Keratinocyte (primary cell): ENCODE measurements around the gene DAPK1. TPM values are rescaled to one million over a fixed set of nuclear protein-coding genes. Genes with fewer than 3 reads are reported as not detected.

ENCODE experiments used
- DNase-seq: peaks from one replicate; pipeline ENCODE4 v3.0.0-alpha.2; 2011; ENCODE audit warnings: low read depth, missing footprints, low spot score
- FAIRE-seq: peaks from 2 replicates; lab custom pipeline; 2011; peaks lifted over from hg19 to GRCh38; lab: Jason Lieb, UNC
- H2AFZ ChIP-seq: 2 replicates; pipeline ENCODE4 v1.6.0; 2012; ENCODE audit warnings: low read length, control low read depth, inconsistent platforms; ENCODE audit not compliant: control insufficient read depth
- H3K27ac ChIP-seq: 2 replicates; pipeline ENCODE4 v1.5.1; 2011; ENCODE audit warnings: low read length; ENCODE audit not compliant: control insufficient read depth, insufficient read depth
- H3K27me3 ChIP-seq: 3 replicates; pipeline ENCODE4 v1.6.0; 2011; ENCODE audit warnings: low read length; ENCODE audit not compliant: control insufficient read depth, insufficient read depth; ENCODE audit errors: extremely low read depth
- H3K36me3 ChIP-seq, 2 experiments: 2 replicates in 1 of 2; 3 replicates in 1 of 2; pipeline ENCODE4 v1.5.1; 2011; ENCODE audit warnings: low read length in 2 of 2, mild to moderate bottlenecking in 1 of 2; ENCODE audit not compliant: control insufficient read depth in 2 of 2, insufficient read depth in 2 of 2; ENCODE audit errors: extremely low read depth in 1 of 2
- H3K4me1 ChIP-seq: 3 replicates; pipeline ENCODE4 v1.5.1; 2011; ENCODE audit warnings: low read length; ENCODE audit not compliant: control insufficient read depth, insufficient read depth; ENCODE audit errors: extremely low read depth
- H3K4me2 ChIP-seq: 3 replicates; pipeline ENCODE4 v1.6.0; 2011; ENCODE audit warnings: low read depth, low read length; ENCODE audit not compliant: control insufficient read depth, insufficient read depth; ENCODE audit errors: extremely low read depth
- H3K4me3 ChIP-seq, 3 experiments: fragments of 200-600 bp in 1 of 3; sonication (generic) in 1 of 3; 2 replicates in 2 of 3; 3 replicates in 1 of 3; pipeline ENCODE4 v1.5.1; 2011 to 2016; ENCODE audit warnings: low read length in 3 of 3, mild to moderate bottlenecking in 3 of 3, control low read depth in 2 of 3, inconsistent platforms in 1 of 3, low read depth in 1 of 3, mixed read lengths in 1 of 3, mixed run types in 1 of 3, moderate library complexity in 1 of 3; ENCODE audit not compliant: control insufficient read depth in 2 of 3, insufficient read depth in 2 of 3; ENCODE audit errors: extremely low read depth in 1 of 3
- H3K79me2 ChIP-seq: 2 replicates; pipeline ENCODE4 v1.6.0; 2012; ENCODE audit warnings: low read length; ENCODE audit not compliant: control insufficient read depth, insufficient read depth
- H3K9ac ChIP-seq: 3 replicates; pipeline ENCODE4 v1.6.0; 2011; ENCODE audit warnings: low read length; ENCODE audit not compliant: control insufficient read depth, insufficient read depth; ENCODE audit errors: extremely low read depth
- H3K9me1 ChIP-seq: 3 replicates; pipeline ENCODE4 v1.6.0; 2011; ENCODE audit warnings: low read length; ENCODE audit not compliant: control insufficient read depth, insufficient read depth; ENCODE audit errors: extremely low read depth
- H3K9me3 ChIP-seq: 2 replicates; pipeline ENCODE4 v1.5.1; 2012; ENCODE audit warnings: low read depth, low read length; ENCODE audit not compliant: control insufficient read depth
- H4K20me1 ChIP-seq: 3 replicates; pipeline ENCODE4 v1.6.0; 2011; ENCODE audit warnings: low read length; ENCODE audit not compliant: control insufficient read depth, insufficient read depth; ENCODE audit errors: extremely low read depth
- EZH2 ChIP-seq: IDR thresholded peaks from one replicate; pipeline ENCODE4 v1.6.1; 2012; ENCODE audit warnings: inconsistent platforms, mild to moderate bottlenecking, low read length, moderate library complexity
- dilution Hi-C: fragments of 300-500 bp; cut with MboI; formaldehyde crosslinking; loops from one replicate; pipeline ENCODE4 v1.7.0; 2020; ENCODE audit warnings: low sequenced_read_pairs; ENCODE audit not compliant: extremely low pct_ligation_motif_present
- polyA plus RNA-seq, 5 experiments: library from polyadenylated mRNA; depleted of rRNA in 3 of 5; stranded (reverse) in 3 of 5; stranded (forward) in 1 of 5; unstranded in 1 of 5; fragments of >200 nt; gene quantifications; 1 replicate in 1 of 5; 2 replicates in 3 of 5; 3 replicates in 1 of 5; pipeline versions ENCODE4 v1.2.1 to v1.2.3, GENCODE V29; 2011 to 2012; ENCODE audit warnings: missing spikeins in 2 of 5, low read depth in 1 of 5, low replicate concordance in 1 of 5
- TF ChIP-seq, protein P1 (sequence below), 3 experiments: IDR thresholded peaks in 1 of 3; conservative IDR thresholded peaks in 1 of 3; optimal IDR thresholded peaks in 1 of 3; 2 replicates in 2 of 3; 3 replicates in 1 of 3; pipeline versions ENCODE3 to v1.5.1; 2011; ENCODE audit warnings: low read length in 3 of 3, mild to moderate bottlenecking in 3 of 3, moderate library complexity in 2 of 3, control low read depth in 1 of 3, inconsistent platforms in 1 of 3; ENCODE audit not compliant: insufficient read depth in 2 of 3; ENCODE audit errors: extremely low read depth in 1 of 3

DAPK1 gene
- polyA plus RNA-seq, 1 donor (not counting 4 experiments of a cell fraction or from before 2014, with no cell fraction given) = 2.8 TPM

DNA sequence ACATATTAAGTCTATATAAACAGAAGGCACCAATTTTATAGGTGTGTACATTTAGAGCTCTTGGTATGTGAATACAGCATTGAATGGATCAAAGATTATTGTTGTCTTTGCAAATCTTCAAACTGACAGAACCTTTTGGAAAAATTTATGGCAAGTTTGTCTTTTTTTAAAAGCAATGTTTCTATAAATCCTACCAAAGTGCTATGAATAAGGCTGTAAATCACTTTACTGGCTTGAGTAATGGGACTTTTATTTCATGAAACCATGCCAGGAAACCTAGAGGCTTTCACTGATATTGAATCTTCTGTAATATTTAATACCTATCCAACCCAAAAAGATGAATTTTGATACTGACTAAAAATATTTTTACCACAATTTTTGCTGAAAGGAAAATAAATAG is 7.4 kb upstream of the DAPK1 start:
- Histone ChIP-seq H3K4me2 (no peak overlapping the region), H4K20me1 (no peaks in the 10 kb centered on the region), H3K36me3 (no peaks in the 10 kb centered on the region), H3K4me3 (no peak overlapping the region), H3K9ac (no peak overlapping the region), H3K4me1 (peaks cover 2% of the 10 kb centered on the region), H3K79me2 (no peaks in the 10 kb centered on the region), H2AFZ (no peak overlapping the region), H3K27me3 (no peaks in the 10 kb centered on the region), H3K27ac (no peak overlapping the region), H3K9me1 (no peaks in the 10 kb centered on the region), H3K9me3 (no peaks in the 10 kb centered on the region)
- dilution Hi-C loops = no loop called here
- DNase-seq = no peak
- TF ChIP-seq EZH2 = no peak
- TF ChIP-seq, protein P1, sequence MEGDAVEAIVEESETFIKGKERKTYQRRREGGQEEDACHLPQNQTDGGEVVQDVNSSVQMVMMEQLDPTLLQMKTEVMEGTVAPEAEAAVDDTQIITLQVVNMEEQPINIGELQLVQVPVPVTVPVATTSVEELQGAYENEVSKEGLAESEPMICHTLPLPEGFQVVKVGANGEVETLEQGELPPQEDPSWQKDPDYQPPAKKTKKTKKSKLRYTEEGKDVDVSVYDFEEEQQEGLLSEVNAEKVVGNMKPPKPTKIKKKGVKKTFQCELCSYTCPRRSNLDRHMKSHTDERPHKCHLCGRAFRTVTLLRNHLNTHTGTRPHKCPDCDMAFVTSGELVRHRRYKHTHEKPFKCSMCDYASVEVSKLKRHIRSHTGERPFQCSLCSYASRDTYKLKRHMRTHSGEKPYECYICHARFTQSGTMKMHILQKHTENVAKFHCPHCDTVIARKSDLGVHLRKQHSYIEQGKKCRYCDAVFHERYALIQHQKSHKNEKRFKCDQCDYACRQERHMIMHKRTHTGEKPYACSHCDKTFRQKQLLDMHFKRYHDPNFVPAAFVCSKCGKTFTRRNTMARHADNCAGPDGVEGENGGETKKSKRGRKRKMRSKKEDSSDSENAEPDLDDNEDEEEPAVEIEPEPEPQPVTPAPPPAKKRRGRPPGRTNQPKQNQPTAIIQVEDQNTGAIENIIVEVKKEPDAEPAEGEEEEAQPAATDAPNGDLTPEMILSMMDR (optimal IDR thresholded peaks at IDR 0.05 in 1 of 3, IDR thresholded peaks at IDR 0.05 in 1 of 3, conservative IDR thresholded peaks at IDR 0.05 in 1 of 3; ENCODE audit: extremely low read depth in 1 of 3, insufficient read depth in 2 of 3, low read length in 3 of 3) = no peak
- FAIRE-seq = no peak

GRCh38 chr9:87490907-87491306 is 6.8 kb upstream of the DAPK1 start:
- dilution Hi-C loops = no loop called here
- no peaks in the 10 kb centered on the region for H3K36me3 ChIP-seq
- no peak for DNase-seq
- no peaks in the 10 kb centered on the region for H3K79me2 ChIP-seq
- no peak overlapping the region for H2AFZ ChIP-seq
- FAIRE-seq = no peak
- no peak overlapping the region for H3K9ac ChIP-seq
- no peaks in the 10 kb centered on the region for H4K20me1 ChIP-seq
- no peak overlapping the region for H3K27ac ChIP-seq
- H3K4me1 ChIP-seq = peaks cover 2% of the 10 kb centered on the region
- H3K9me3 ChIP-seq = no peaks in the 10 kb centered on the region
- no peak overlapping the region for H3K4me2 ChIP-seq
- no peak overlapping the region for H3K4me3 ChIP-seq
- no peaks in the 10 kb centered on the region for H3K27me3 ChIP-seq
- no peak for TF ChIP-seq EZH2
- TF ChIP-seq, protein P1 (optimal IDR thresholded peaks at IDR 0.05 in 1 of 3, IDR thresholded peaks at IDR 0.05 in 1 of 3, conservative IDR thresholded peaks at IDR 0.05 in 1 of 3; ENCODE audit: extremely low read depth in 1 of 3, insufficient read depth in 2 of 3, low read length in 3 of 3) = no peak
- no peaks in the 10 kb centered on the region for H3K9me1 ChIP-seq
